B cell (primary cell): ENCODE data around the gene RNF112. TPM values are rescaled to one million over a fixed set of nuclear protein-coding genes. Genes with fewer than 3 reads are reported as not detected.

Source experiments
- ATAC-seq: fragments of 200-7000 bp; cut with Tn5 transposase; one replicate; pipeline ENCODE4 v1.10.0; 2021; ENCODE audit warnings: low read depth, mild to moderate bottlenecking, moderate number of reproducible peaks, moderate library complexity
- CTCF ChIA-PET: fragments of 350-600 bp; sonication (Branson Sonifier 250); formaldehyde crosslinking; loops from one replicate; lab custom pipeline; 2021; ENCODE audit warnings: antibody characterized with exemption, inconsistent platforms; lab: Charles Lee
- POLR2A ChIA-PET: fragments of 350-600 bp; sonication (Branson Sonifier 250); formaldehyde crosslinking; loops from one replicate; lab custom pipeline; 2021; ENCODE audit warnings: antibody characterized with exemption; lab: Charles Lee
- DNase-seq: peaks from one replicate; pipeline ENCODE4 v3.0.0; 2013
- H2AFZ ChIP-seq: 2 replicates; pipeline ENCODE4 v1.6.1; 2012; ENCODE audit warnings: mild to moderate bottlenecking, low read depth, low read length; ENCODE audit not compliant: insufficient read depth, poor library complexity, severe bottlenecking
- H3K27ac ChIP-seq, 2 donors: 1 replicate in 1 of 2; 2 replicates in 1 of 2; pipeline ENCODE4 v1.5.1; 2012 to 2013; ENCODE audit warnings: low read length in 2 of 2, mild to moderate bottlenecking in 2 of 2, moderate library complexity in 1 of 2
- H3K27me3 ChIP-seq, 4 experiments: fragments of 200-600 bp in 1 of 4; sonication (generic) in 1 of 4; replicated peaks in 1 of 4; 1 replicate in 2 of 4; 2 replicates in 2 of 4; pipeline versions ENCODE4 v1.6.1 to v1.7.0; 2013 to 2016; ENCODE audit warnings: low read length in 3 of 4, mild to moderate bottlenecking in 2 of 4, mixed read lengths in 1 of 4, moderate library complexity in 1 of 4; ENCODE audit not compliant: insufficient read depth in 4 of 4, control insufficient read depth in 3 of 4; ENCODE audit errors: control extremely low read depth in 1 of 4
- H3K36me3 ChIP-seq, 2 experiments: replicated peaks in 1 of 2; 1 replicate in 1 of 2; 2 replicates in 1 of 2; pipeline versions ENCODE4 v1.6.1 to v1.7.1; 2013; ENCODE audit warnings: low read length in 1 of 2; ENCODE audit not compliant: insufficient read depth in 2 of 2, control insufficient read depth in 1 of 2; ENCODE audit errors: control extremely low read depth in 1 of 2, extremely low read depth in 1 of 2
- H3K4me1 ChIP-seq, 2 donors: fragments of 200-600 bp in 1 of 2; sonication (generic) in 1 of 2; 1 replicate in 1 of 2; 2 replicates in 1 of 2; pipeline versions ENCODE4 v1.5.1 to v1.6.1; 2013 to 2017; ENCODE audit warnings: low read length in 2 of 2; ENCODE audit not compliant: control insufficient read depth in 2 of 2, insufficient read depth in 2 of 2
- H3K4me2 ChIP-seq: replicated peaks from 2 replicates; pipeline ENCODE3; 2012; ENCODE audit warnings: mild to moderate bottlenecking, low read depth, low read length; ENCODE audit not compliant: poor library complexity, severe bottlenecking
- H3K4me3 ChIP-seq, 5 experiments: fragments of 200-600 bp in 1 of 5; sonication (generic) in 1 of 5; 1 replicate in 3 of 5; 2 replicates in 2 of 5; pipeline versions ENCODE4 v1.5.1 to v1.7.0; 2011 to 2016; ENCODE audit warnings: low read length in 4 of 5, mild to moderate bottlenecking in 4 of 5, low read depth in 2 of 5, control low read depth in 1 of 5, moderate library complexity in 1 of 5; ENCODE audit not compliant: insufficient read depth in 1 of 5; ENCODE audit errors: control extremely low read depth in 1 of 5, extremely low read depth in 1 of 5
- H3K79me2 ChIP-seq: fragments of 200-600 bp; sonication (generic); one replicate; pipeline ENCODE4 v1.6.0; 2016; ENCODE audit warnings: low read length; ENCODE audit not compliant: control insufficient read depth, insufficient read depth
- H3K9ac ChIP-seq: fragments of 200-600 bp; sonication (generic); 2 replicates; pipeline ENCODE4 v1.6.1; 2017; ENCODE audit warnings: mild to moderate bottlenecking, low read length, moderate library complexity
- H3K9me3 ChIP-seq, 3 donors: one replicate each; pipeline versions ENCODE4 v1.6.1 to v1.7.1; 2013; ENCODE audit warnings: low read length in 2 of 3; ENCODE audit not compliant: control insufficient read depth in 2 of 3, insufficient read depth in 1 of 3; ENCODE audit errors: control extremely low read depth in 1 of 3
- H4K20me1 ChIP-seq: 2 replicates; pipeline ENCODE4 v1.6.0; 2012; ENCODE audit warnings: mild to moderate bottlenecking, low read length; ENCODE audit not compliant: insufficient read depth, control insufficient read depth, poor library complexity, severe bottlenecking
- H3K27ac Mint-ChIP-seq: one replicate; pipeline ENCODE4 v1.8.0; 2021; ENCODE audit warnings: mixed read lengths
- H3K27me3 Mint-ChIP-seq: one replicate; pipeline ENCODE4 v1.8.0; 2021; ENCODE audit warnings: mixed read lengths
- H3K4me1 Mint-ChIP-seq: one replicate; pipeline ENCODE4 v1.8.0; 2021; ENCODE audit warnings: mixed read lengths
- H3K4me3 Mint-ChIP-seq: one replicate; pipeline ENCODE4 v1.8.0; 2021; ENCODE audit warnings: mixed read lengths
- H3K9me3 Mint-ChIP-seq: one replicate; pipeline ENCODE4 v1.8.0; 2022; ENCODE audit warnings: mixed read lengths; ENCODE audit not compliant: insufficient read depth
- CTCF ChIP-seq: fragments of 200-600 bp; IDR thresholded peaks from one replicate; pipeline ENCODE4 v1.8.0; 2022; ENCODE audit warnings: antibody characterized with exemption, mild to moderate bottlenecking
- EZH2 ChIP-seq: IDR thresholded peaks from 2 replicates; pipeline ENCODE4 v1.6.1; 2012; ENCODE audit warnings: borderline replicate concordance, low read depth, mild to moderate bottlenecking, moderate library complexity, low read length; ENCODE audit not compliant: insufficient read depth, poor library complexity, severe bottlenecking
- WGBS: methylation state at CpG from one replicate; pipeline ENCODE4 v1.1.5; 2013; ENCODE audit warnings: missing lambda C conversion rate; ENCODE audit not compliant: insufficient coverage; 5-methylcytosine and 5-hydroxymethylcytosine counted together
- intact Hi-C: fragments of 100-400 bp; cut with micrococcal nuclease; formaldehyde crosslinking; loops from one replicate; pipeline ENCODE4 v1.10.0; 2022
- polyA plus RNA-seq: library from polyadenylated mRNA; depleted of rRNA; stranded (reverse); fragments of >200 nt; gene quantifications from 2 replicates; pipeline ENCODE4 v1.2.3, GENCODE V29; 2012
- total RNA-seq, 2 donors: library from RNA; stranded (reverse); fragments of 120-200 nt in 1 of 2; gene quantifications; 1 replicate in 1 of 2; 2 replicates in 1 of 2; pipeline versions ENCODE4 v1.2.3 to v1.2.4, GENCODE V29; 2013 to 2022

RNF112 gene
- total and polyA plus RNA-seq, 2 donors (not counting 1 experiment from before 2014, with no cell fraction given) = 0.30 to 0.62 TPM

GRCh38 chr17:19391432-19391831 is 19.6 kb upstream of the RNF112 start:
- H3K27ac ChIP-seq = no peak overlapping the region
- Mint-ChIP-seq H3K27ac (no peak overlapping the region), H3K27me3 (peaks cover 18% of the 10 kb centered on the region), H3K4me1 (no peaks in the 10 kb centered on the region), H3K4me3 (no peak overlapping the region), H3K9me3 (no peaks in the 10 kb centered on the region)
- no peaks in the 10 kb centered on the region for H3K9me3 ChIP-seq
- H2AFZ ChIP-seq = no peak overlapping the region
- TF ChIP-seq EZH2 (no peak), CTCF (no peak)
- ATAC-seq (no peak), DNase-seq (no peak)
- no peaks in the 10 kb centered on the region for H3K79me2 ChIP-seq
- H3K36me3 ChIP-seq = no peaks in the 10 kb centered on the region
- POLR2A ChIA-PET = no interaction called here
- no peak overlapping the region for H3K9ac ChIP-seq
- peaks cover 0 to 19% (median 0%) of the 10 kb centered on the region in 4 experiments for H3K27me3 ChIP-seq
- H4K20me1 ChIP-seq = no peaks in the 10 kb centered on the region
- 100% methylated on average over 1 of the region's 7 CpGs for WGBS
- intact Hi-C loops = no loop called here
- H3K4me3 ChIP-seq = no peak overlapping the region
- H3K4me2 ChIP-seq = no peak overlapping the region
- no peaks in the 10 kb centered on the region for H3K4me1 ChIP-seq
- CTCF ChIA-PET = no interaction called here

- DNase-seq (no peak), ATAC-seq (no peak)
- no peak overlapping the region for H3K4me3 Mint-ChIP-seq
These were observed 18.7 kb upstream of the RNF112 start for GRCh38 chr17:19392303-19392702.

More at GRCh38 chr17:19392303-19392702, 18.7 kb upstream of the RNF112 start:
- H3K36me3 ChIP-seq = no peaks in the 10 kb centered on the region
- intact Hi-C loops = no loop called here
- no peak overlapping the region for H3K27ac ChIP-seq
- no peaks in the 10 kb centered on the region for H3K9me3 ChIP-seq
- no peak overlapping the region for H3K4me3 ChIP-seq
- Mint-ChIP-seq H3K27me3 (peaks cover 21% of the 10 kb centered on the region), H3K9me3 (no peaks in the 10 kb centered on the region), H3K27ac (no peak overlapping the region), H3K4me1 (no peaks in the 10 kb centered on the region)
- H3K9ac ChIP-seq = no peak overlapping the region
- no peaks in the 10 kb centered on the region for H3K4me1 ChIP-seq
- no peak overlapping the region for H2AFZ ChIP-seq
- no peak overlapping the region for H3K4me2 ChIP-seq
- WGBS = no CpG with 5 or more reads among the region's 7 CpGs
- ChIA-PET POLR2A (no interaction called here), CTCF (no interaction called here)
- H3K79me2 ChIP-seq = no peaks in the 10 kb centered on the region
- no peaks in the 10 kb centered on the region for H4K20me1 ChIP-seq
- H3K27me3 ChIP-seq = peaks cover 0 to 13% (median 0%) of the 10 kb centered on the region in 4 experiments
- TF ChIP-seq CTCF (no peak), EZH2 (no peak)
